ENCODE data around the gene IFT88. TPM values are rescaled to one million over a fixed set of nuclear protein-coding genes. Genes with fewer than 3 reads are reported as not detected.

Gene IFT88
- total RNA-seq, 1 experiment from 2014 or later, result 7.5 TPM

GRCh38 chr13:20728579-20729311 is 161.8 kb downstream of the IFT88 start:
- Histone ChIP-seq H3K4me1 (replicated peaks) (no peaks in the 10 kb centered on the region), H3K27ac (no peak overlapping the region)
- no peak for DNase-seq (ENCODE audit: low read depth in 1 of 2, low spot score in 2 of 2)

GRCh38 chr13:20729633-20730585 is 163.0 kb downstream of the IFT88 start:
- Histone ChIP-seq H3K36me3 (no peaks in the 10 kb centered on the region), H3K27ac (no peak overlapping the region), H3K27me3 (replicated peaks) (no peaks in the 10 kb centered on the region), H3K4me1 (replicated peaks) (no peaks in the 10 kb centered on the region), H3K9me3 (replicated peaks) (no peaks in the 10 kb centered on the region), H3K4me3 (no peak overlapping the region)
- DNase-seq (ENCODE audit: low read depth in 1 of 2, low spot score in 2 of 2), result no peak

More at GRCh38 chr13:20728579-20729311, 161.8 kb downstream of the IFT88 start:
- Histone ChIP-seq H3K9me3 (replicated peaks) (no peaks in the 10 kb centered on the region), H3K36me3 (no peaks in the 10 kb centered on the region), H3K27me3 (replicated peaks) (no peaks in the 10 kb centered on the region), H3K4me3 (no peak overlapping the region)

GRCh38 chr13:20738616-20739015 is 171.7 kb downstream of the IFT88 start:
- H3K4me3 ChIP-seq, result no peak overlapping the region
- no peaks in the 10 kb centered on the region for H3K4me1 ChIP-seq (replicated peaks)
- H3K36me3 ChIP-seq, result no peaks in the 10 kb centered on the region
- no peak overlapping the region for H3K27ac ChIP-seq
- H3K9me3 ChIP-seq (replicated peaks), result no peaks in the 10 kb centered on the region
- no peak for DNase-seq (ENCODE audit: low read depth in 1 of 2, low spot score in 2 of 2)
- no peaks in the 10 kb centered on the region for H3K27me3 ChIP-seq (replicated peaks)

GRCh38 chr13:20740021-20740420 is 173.1 kb downstream of the IFT88 start:
- H3K4me3 ChIP-seq, result no peak overlapping the region
- no peak overlapping the region for H3K27ac ChIP-seq
- no peaks in the 10 kb centered on the region for H3K27me3 ChIP-seq (replicated peaks)
- no peak for DNase-seq (ENCODE audit: low read depth in 1 of 2, low spot score in 2 of 2)
- no peaks in the 10 kb centered on the region for H3K9me3 ChIP-seq (replicated peaks)
- H3K36me3 ChIP-seq, result no peaks in the 10 kb centered on the region
- H3K4me1 ChIP-seq (replicated peaks), result no peaks in the 10 kb centered on the region

Other genes starting within 250 kb of the IFT88 start
- 7.1 and 13.2 TPM in 2 replicates for gene CRYL1, start 41.3 kb upstream of the IFT88 start, total RNA-seq (2014; rRNA removed; shearing (Covaris generic))
- 2.5 and 4.3 TPM in 2 replicates for gene IL17D, start 136.5 kb downstream of the IFT88 start, total RNA-seq (2014; rRNA removed; shearing (Covaris generic))
- 1.7 and 10.6 TPM in 2 replicates for gene EEF1AKMT1, start 206.8 kb downstream of the IFT88 start, total RNA-seq (2014; rRNA removed; shearing (Covaris generic))